ENCODE measurements around the gene VGF. TPM values are rescaled to one million over a fixed set of nuclear protein-coding genes. Genes with fewer than 3 reads are reported as not detected.
"Not testable (repeated sequence)": the region's sequence is repeated elsewhere in the genome, so short reads cannot be mapped to it uniquely, and the experiment has no call there.

Gene VGF
- polyA plus RNA-seq, 1 donor, result 0.51 TPM

DNA sequence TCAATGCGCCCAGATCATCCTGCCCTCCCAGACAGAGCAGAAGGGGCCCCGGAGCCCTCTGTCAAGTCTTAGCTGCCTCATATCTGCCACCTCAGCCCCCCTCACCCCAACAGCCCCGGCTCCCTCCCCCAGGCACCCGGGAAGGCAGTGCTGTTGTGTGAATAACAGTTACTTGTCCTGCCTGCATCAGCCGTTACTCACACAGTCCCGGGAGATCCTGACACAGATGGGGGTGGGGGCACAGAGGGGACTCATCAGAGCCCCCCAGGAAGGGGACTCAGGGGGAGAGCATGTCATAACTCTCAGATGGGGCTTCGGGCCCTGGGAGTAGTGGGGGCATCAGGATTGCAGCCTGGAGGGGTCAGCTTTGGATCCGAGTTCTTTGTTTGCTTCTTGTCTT is 50.9 kb downstream of the VGF start:
- no CpG with 5 or more reads among the region's 8 CpGs for WGBS (ENCODE audit: insufficient coverage, low lambda C conversion rate)

DNA sequence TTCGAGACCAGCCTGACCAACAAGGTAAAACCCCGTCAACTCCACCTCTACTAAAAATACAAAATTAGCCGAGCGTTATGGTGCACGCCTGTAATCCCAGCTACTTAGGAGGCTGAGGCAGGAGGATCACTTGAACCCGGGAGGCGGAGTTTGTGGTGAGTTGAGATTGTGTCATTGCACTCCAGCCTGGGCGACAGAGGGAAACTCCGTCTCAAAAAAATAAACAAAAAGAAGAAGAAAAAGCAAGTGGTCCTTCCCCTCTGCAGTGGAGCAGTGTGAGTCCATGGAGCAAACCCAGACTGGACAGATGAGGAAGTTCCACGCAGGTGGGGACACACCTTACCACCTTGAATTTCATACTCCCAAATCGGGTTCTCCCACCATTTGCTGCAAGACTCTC is 51.5 kb downstream of the VGF start:
- Histone ChIP-seq H3K4me1 (ENCODE audit: control insufficient read depth, insufficient read depth, low read length) (no peaks in the 10 kb centered on the region), H3K27ac (ENCODE audit: low read length) (no peak overlapping the region), H3K9me3 (ENCODE audit: control insufficient read depth, low read depth, low read length) (no peaks in the 10 kb centered on the region), H3K27me3 (ENCODE audit: control insufficient read depth, insufficient read depth, low read length) (no peaks in the 10 kb centered on the region), H3K36me3 (ENCODE audit: control insufficient read depth, insufficient read depth, low read length) (no peaks in the 10 kb centered on the region), H3K4me3 (ENCODE audit: low read length) (no peak overlapping the region)
- DNase-seq, result no peak
- 100% methylated on average over 7 of the region's 11 CpGs for WGBS (ENCODE audit: insufficient coverage, low lambda C conversion rate)

More for the DNA sequence above, 50.9 kb downstream of the VGF start:
- Histone ChIP-seq H3K4me1 (ENCODE audit: control insufficient read depth, insufficient read depth, low read length) (no peaks in the 10 kb centered on the region), H3K36me3 (ENCODE audit: control insufficient read depth, insufficient read depth, low read length) (no peaks in the 10 kb centered on the region), H3K27me3 (ENCODE audit: control insufficient read depth, insufficient read depth, low read length) (no peaks in the 10 kb centered on the region), H3K4me3 (ENCODE audit: low read length) (no peak overlapping the region), H3K27ac (ENCODE audit: low read length) (no peak overlapping the region), H3K9me3 (ENCODE audit: control insufficient read depth, low read depth, low read length) (no peaks in the 10 kb centered on the region)
- DNase-seq, result no peak

DNA sequence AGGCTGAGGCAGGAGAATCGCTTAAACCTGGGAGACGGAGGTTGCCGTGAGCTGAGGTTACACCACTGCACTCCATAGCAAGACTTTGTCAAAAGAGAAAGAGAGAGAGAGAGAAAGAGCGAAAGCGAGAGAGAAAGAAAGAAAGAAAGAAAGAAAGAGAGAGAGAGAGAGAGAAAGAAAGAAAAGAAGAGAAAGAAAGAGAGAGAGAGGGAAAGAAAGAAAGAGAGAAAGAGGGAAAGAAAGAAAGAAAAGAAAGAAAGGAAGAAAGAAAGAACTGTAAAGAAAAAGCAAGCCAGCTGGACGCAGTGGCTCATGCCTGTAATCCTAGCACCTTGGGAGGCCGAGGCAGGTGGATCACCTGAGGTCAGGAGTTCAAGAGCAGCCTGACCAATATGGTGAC is 52.2 kb downstream of the VGF start:
- not testable (repeated sequence) for H3K27ac ChIP-seq (ENCODE audit: low read length); H3K27me3 ChIP-seq (ENCODE audit: control insufficient read depth, insufficient read depth, low read length); H3K4me1 ChIP-seq (ENCODE audit: control insufficient read depth, insufficient read depth, low read length); DNase-seq; H3K4me3 ChIP-seq (ENCODE audit: low read length); H3K9me3 ChIP-seq (ENCODE audit: control insufficient read depth, low read depth, low read length); H3K36me3 ChIP-seq (ENCODE audit: control insufficient read depth, insufficient read depth, low read length)
- 91% methylated on average over 6 of the region's 7 CpGs for WGBS (ENCODE audit: insufficient coverage, low lambda C conversion rate)

Other genes starting within 250 kb of the VGF start
- 127 TPM for gene MUC3A, start 216.0 kb downstream of the VGF start, polyA plus RNA-seq
- 3.3 TPM for gene MUC12, start 196.0 kb downstream of the VGF start, polyA plus RNA-seq
- 139 TPM for gene MUC17, start 145.5 kb downstream of the VGF start, polyA plus RNA-seq
- 25.6 TPM for gene TRIM56, start 80.1 kb downstream of the VGF start, polyA plus RNA-seq
- 1.7 TPM for gene SERPINE1, start 38.5 kb downstream of the VGF start, polyA plus RNA-seq
- 56.4 TPM for gene AP1S1, start 11.1 kb downstream of the VGF start, polyA plus RNA-seq
- 0.21 TPM for gene NAT16, start 14.7 kb upstream of the VGF start, polyA plus RNA-seq
- gene MOGAT3, start 35.5 kb upstream of the VGF start, polyA plus RNA-seq, result 72.1 TPM
- gene PLOD3, start 52.0 kb upstream of the VGF start, polyA plus RNA-seq, result 52.4 TPM
- gene ZNHIT1, start 52.6 kb upstream of the VGF start, polyA plus RNA-seq, result 60.9 TPM
- 115 TPM for gene CLDN15, start 72.2 kb upstream of the VGF start, polyA plus RNA-seq
- 142 TPM for gene FIS1, start 79.5 kb upstream of the VGF start, polyA plus RNA-seq
- 21.6 TPM for gene IFT22, start 156.2 kb upstream of the VGF start, polyA plus RNA-seq
- gene COL26A1, start 197.3 kb upstream of the VGF start, polyA plus RNA-seq, result 1.0 TPM

All from large intestine (tissue), 3 donors.